Naive thymus-derived CD4-positive, alpha-beta T cell (primary cell): ENCODE results near the gene COL4A1. TPM values are rescaled to one million over a fixed set of nuclear protein-coding genes. Genes with fewer than 3 reads are reported as not detected.

Experiments
- ATAC-seq: fragments of 150-1000 bp; cut with Tn5 transposase; 2 replicates; pipeline ENCODE4 v1.10.0; 2021; ENCODE audit warnings: mild to moderate bottlenecking, moderate library complexity
- CTCF ChIA-PET: fragments of 350-600 bp; sonication (Branson Sonifier 250); formaldehyde crosslinking; loops from one replicate; lab custom pipeline; 2021; ENCODE audit warnings: antibody characterized with exemption; lab: Charles Lee
- POLR2A ChIA-PET: fragments of 350-600 bp; sonication (Branson Sonifier 250); formaldehyde crosslinking; loops from one replicate; lab custom pipeline; 2021; ENCODE audit warnings: antibody characterized with exemption, inconsistent platforms; lab: Charles Lee
- DNase-seq, 9 donors: peaks; one replicate each; pipeline versions ENCODE4 v3.0.0 to v3.0.0-alpha.2; 2020 to 2022; ENCODE audit warnings: mixed read lengths in 1 of 9
- H3K27ac ChIP-seq: one replicate; pipeline ENCODE4 v1.7.0; 2013; ENCODE audit warnings: mild to moderate bottlenecking, low read depth, low read length, moderate library complexity
- H3K27me3 ChIP-seq, 2 donors: one replicate each; pipeline ENCODE4 v1.7.0; 2013; ENCODE audit warnings: low read length in 2 of 2, mild to moderate bottlenecking in 2 of 2, moderate library complexity in 2 of 2; ENCODE audit not compliant: control insufficient read depth in 2 of 2, insufficient read depth in 2 of 2
- H3K36me3 ChIP-seq, 3 experiments: 1 replicate in 2 of 3; 2 replicates in 1 of 3; pipeline ENCODE4 v1.7.0; 2013; ENCODE audit warnings: low read length in 3 of 3, mild to moderate bottlenecking in 3 of 3, moderate library complexity in 1 of 3; ENCODE audit not compliant: insufficient read depth in 3 of 3, control insufficient read depth in 2 of 3
- H3K4me1 ChIP-seq, 2 donors: one replicate each; pipeline ENCODE4 v1.7.0; 2013; ENCODE audit warnings: low read length in 2 of 2, mild to moderate bottlenecking in 2 of 2, moderate library complexity in 1 of 2; ENCODE audit not compliant: control insufficient read depth in 2 of 2, insufficient read depth in 2 of 2
- H3K4me3 ChIP-seq: 2 replicates; pipeline ENCODE4 v1.7.0; 2013; ENCODE audit warnings: mild to moderate bottlenecking, low read length
- H3K9me3 ChIP-seq, 3 experiments: 1 replicate in 2 of 3; 2 replicates in 1 of 3; pipeline ENCODE4 v1.7.0; 2013; ENCODE audit warnings: low read length in 3 of 3; ENCODE audit not compliant: control insufficient read depth in 2 of 3
- H3K27ac Mint-ChIP-seq, 9 donors: one replicate each; pipeline ENCODE4 v1.8.0; 2020 to 2022; ENCODE audit warnings: mixed read lengths in 9 of 9, mild to moderate bottlenecking in 8 of 9, moderate library complexity in 5 of 9, inconsistent platforms in 2 of 9
- H3K27me3 Mint-ChIP-seq, 5 donors: one replicate each; pipeline ENCODE4 v1.8.0; 2021 to 2022; ENCODE audit warnings: mixed read lengths in 5 of 5, mild to moderate bottlenecking in 1 of 5
- H3K36me3 Mint-ChIP-seq, 5 donors: one replicate each; pipeline ENCODE4 v1.8.0; 2020 to 2022; ENCODE audit warnings: mixed read lengths in 5 of 5, mild to moderate bottlenecking in 3 of 5, inconsistent platforms in 1 of 5
- H3K4me1 Mint-ChIP-seq, 7 donors: one replicate each; pipeline ENCODE4 v1.8.0; 2020 to 2022; ENCODE audit warnings: mixed read lengths in 7 of 7, mild to moderate bottlenecking in 3 of 7, inconsistent platforms in 1 of 7
- H3K4me3 Mint-ChIP-seq, 10 donors: one replicate each; pipeline ENCODE4 v1.8.0; 2020 to 2022; ENCODE audit warnings: mild to moderate bottlenecking in 10 of 10, mixed read lengths in 10 of 10, moderate library complexity in 6 of 10, inconsistent platforms in 2 of 10
- H3K9me3 Mint-ChIP-seq, 11 donors: one replicate each; pipeline ENCODE4 v1.8.0; 2020 to 2022; ENCODE audit warnings: mixed read lengths in 11 of 11, mild to moderate bottlenecking in 4 of 11, inconsistent platforms in 1 of 11, moderate library complexity in 1 of 11
- intact Hi-C, 2 donors: fragments of 100-400 bp; cut with micrococcal nuclease; formaldehyde crosslinking; loops; one replicate each; pipeline ENCODE4 v1.15.1; 2023
- polyA plus RNA-seq, 2 donors: library from polyadenylated mRNA; unstranded; fragments of 300-500 nt; fragmentation: Illumina TruSeq; gene quantifications; one replicate each; pipeline ENCODE4 v1.2.3, GENCODE V29; 2021
- total RNA-seq, 6 experiments: library from RNA in 5 of 6; stranded (reverse) in 5 of 6; gene quantifications; 1 replicate in 5 of 6; 2 replicates in 1 of 6; pipeline ENCODE4 v1.2.3 and lab custom pipeline; 2021 to 2026

The COL4A1 gene
- total and polyA plus RNA-seq, 7 experiments from 2014 or later: 0.24 TPM; not detected in 6

- POLR2A ChIA-PET: no interaction called here
- Histone ChIP-seq H3K4me3 (no peak overlapping the region), H3K27ac (no peak overlapping the region), H3K4me1 (no peaks in the 10 kb centered on the region), H3K27me3 (no peaks in the 10 kb centered on the region), H3K36me3 (no peaks in the 10 kb centered on the region), H3K9me3 (peaks cover 0 to 7% (median 0%) of the 10 kb centered on the region in 3 experiments)
- Mint-ChIP-seq H3K4me1 (peaks cover 0 to 7% (median 6%) of the 10 kb centered on the region in 7 donors), H3K27me3 (peaks cover 13 to 46% (median 30%) of the 10 kb centered on the region in 5 donors), H3K9me3 (peaks cover 0 to 17% (median 4%) of the 10 kb centered on the region in 11 donors), H3K27ac (no peak overlapping the region), H3K4me3 (no peak overlapping the region), H3K36me3 (peaks cover 0 to 3% (median 0%) of the 10 kb centered on the region in 5 donors)
- ATAC-seq: no peak
- intact Hi-C loops: no loop called here
- DNase-seq: no peak
- CTCF ChIA-PET: no interaction called here
Measured at GRCh38 chr13:110259651-110260050, 47.3 kb downstream of the COL4A1 start.

- intact Hi-C loops: no loop called here
- Histone ChIP-seq H3K4me3 (no peak overlapping the region), H3K9me3 (peaks cover 0 to 7% (median 0%) of the 10 kb centered on the region in 3 experiments), H3K27ac (no peak overlapping the region), H3K27me3 (no peaks in the 10 kb centered on the region), H3K36me3 (no peaks in the 10 kb centered on the region), H3K4me1 (no peaks in the 10 kb centered on the region)
- no peak overlapping the region for H3K4me3 Mint-ChIP-seq
- CTCF ChIA-PET: interaction anchor here (1.1 kb wide), 1 partner anchor 8 kb away, joined by 3 read pairs; no protein-coding TSS in a partner anchor
- H3K27ac Mint-ChIP-seq: no peak overlapping the region
- peaks cover 0 to 7% (median 6%) of the 10 kb centered on the region in 7 donors for H3K4me1 Mint-ChIP-seq
- no peak for DNase-seq
- POLR2A ChIA-PET: interaction anchor here (0.7 kb wide), 1 partner anchor 623 kb away, joined by 3 read pairs; no protein-coding TSS in a partner anchor
- H3K36me3 Mint-ChIP-seq: peaks cover 0 to 3% (median 0%) of the 10 kb centered on the region in 5 donors
- peaks cover 11 to 43% (median 28%) of the 10 kb centered on the region in 5 donors for H3K27me3 Mint-ChIP-seq
- peaks cover 0 to 18% (median 4%) of the 10 kb centered on the region in 11 donors for H3K9me3 Mint-ChIP-seq
- no peak for ATAC-seq
Measured at GRCh38 chr13:110258876-110259631, 47.9 kb downstream of the COL4A1 start.

GRCh38 chr13:110257408-110257807 is 49.5 kb downstream of the COL4A1 start:
- Mint-ChIP-seq H3K36me3 (peaks cover 0 to 3% (median 0%) of the 10 kb centered on the region in 5 donors), H3K4me1 (peaks cover 0 to 7% (median 6%) of the 10 kb centered on the region in 7 donors), H3K9me3 (peaks cover 0 to 18% (median 4%) of the 10 kb centered on the region in 11 donors), H3K27me3 (peaks cover 8 to 34% (median 20%) of the 10 kb centered on the region in 5 donors), H3K27ac (no peak overlapping the region), H3K4me3 (no peak overlapping the region)
- H3K27me3 ChIP-seq: no peaks in the 10 kb centered on the region
- no peaks in the 10 kb centered on the region for H3K4me1 ChIP-seq
- POLR2A ChIA-PET: no interaction called here
- intact Hi-C loops: no loop called here
- DNase-seq (no peak), ATAC-seq (no peak)
- H3K9me3 ChIP-seq: peaks cover 0 to 7% (median 0%) of the 10 kb centered on the region in 3 experiments
- H3K27ac ChIP-seq: no peak overlapping the region
- no peak overlapping the region for H3K4me3 ChIP-seq
- CTCF ChIA-PET: no interaction called here
- H3K36me3 ChIP-seq: no peaks in the 10 kb centered on the region

GRCh38 chr13:110256126-110256905 is 50.6 kb downstream of the COL4A1 start:
- Mint-ChIP-seq H3K27ac (peak overlapping the region in 5 of 9 donors; percentile 28 to 66 (median 51)), H3K9me3 (peaks cover 0 to 18% (median 4%) of the 10 kb centered on the region in 11 donors), H3K4me1 (peaks cover 0 to 7% (median 6%) of the 10 kb centered on the region in 7 donors), H3K36me3 (peaks cover 0 to 3% (median 0%) of the 10 kb centered on the region in 5 donors), H3K27me3 (peaks cover 5 to 27% (median 16%) of the 10 kb centered on the region in 5 donors), H3K4me3 (no peak overlapping the region)
- H3K4me3 ChIP-seq: no peak overlapping the region
- intact Hi-C loops: no loop called here
- no peak for ATAC-seq
- peaks cover 0 to 7% (median 0%) of the 10 kb centered on the region in 3 experiments for H3K9me3 ChIP-seq
- CTCF ChIA-PET: no interaction called here
- H3K4me1 ChIP-seq: no peaks in the 10 kb centered on the region
- no peaks in the 10 kb centered on the region for H3K27me3 ChIP-seq
- no peak for DNase-seq
- POLR2A ChIA-PET: no interaction called here
- H3K36me3 ChIP-seq: no peaks in the 10 kb centered on the region
- no peak overlapping the region for H3K27ac ChIP-seq

- no peak overlapping the region for H3K27ac ChIP-seq
- Mint-ChIP-seq H3K4me3 (no peak overlapping the region), H3K9me3 (peaks cover 0 to 18% (median 4%) of the 10 kb centered on the region in 11 donors), H3K36me3 (peaks cover 0 to 2% (median 0%) of the 10 kb centered on the region in 5 donors), H3K27me3 (peaks cover 4 to 25% (median 9%) of the 10 kb centered on the region in 5 donors), H3K27ac (peak overlapping the region; percentile 10 to 86 (median 79)), H3K4me1 (peaks cover 0 to 7% (median 6%) of the 10 kb centered on the region in 7 donors)
- no peak overlapping the region for H3K4me3 ChIP-seq
- intact Hi-C loops: no loop called here
- no peaks in the 10 kb centered on the region for H3K4me1 ChIP-seq
- POLR2A ChIA-PET: interaction anchor here (0.7 kb wide), 1 partner anchor 88 kb away, joined by 3 read pairs; no protein-coding TSS in a partner anchor
- H3K9me3 ChIP-seq: peaks cover 0 to 7% (median 0%) of the 10 kb centered on the region in 3 experiments
- ATAC-seq: no peak
- no peaks in the 10 kb centered on the region for H3K36me3 ChIP-seq
- no peak for DNase-seq
- no peaks in the 10 kb centered on the region for H3K27me3 ChIP-seq
- CTCF ChIA-PET: no interaction called here
Measured at GRCh38 chr13:110254751-110255553, 52.0 kb downstream of the COL4A1 start.

- Histone ChIP-seq H3K9me3 (peaks cover 0 to 7% (median 0%) of the 10 kb centered on the region in 3 experiments), H3K27me3 (no peaks in the 10 kb centered on the region), H3K36me3 (no peaks in the 10 kb centered on the region), H3K4me3 (no peak overlapping the region), H3K4me1 (no peaks in the 10 kb centered on the region), H3K27ac (no peak overlapping the region)
- DNase-seq: no peak
- peak overlapping the region in 2 of 9 donors; percentile 40 to 80 for H3K27ac Mint-ChIP-seq
- peaks cover 3 to 22% (median 5%) of the 10 kb centered on the region in 5 donors for H3K27me3 Mint-ChIP-seq
- POLR2A ChIA-PET: no interaction called here
- peaks cover 0 to 7% (median 6%) of the 10 kb centered on the region in 7 donors for H3K4me1 Mint-ChIP-seq
- no peak for ATAC-seq
- H3K9me3 Mint-ChIP-seq: peaks cover 0 to 18% (median 4%) of the 10 kb centered on the region in 11 donors
- CTCF ChIA-PET: no interaction called here
- intact Hi-C loops: no loop called here
- no peaks in the 10 kb centered on the region for H3K36me3 Mint-ChIP-seq
- H3K4me3 Mint-ChIP-seq: no peak overlapping the region
Measured at GRCh38 chr13:110254151-110254679, 52.7 kb downstream of the COL4A1 start.
